Measurements from ENCODE around the gene GNA12.

DNA sequence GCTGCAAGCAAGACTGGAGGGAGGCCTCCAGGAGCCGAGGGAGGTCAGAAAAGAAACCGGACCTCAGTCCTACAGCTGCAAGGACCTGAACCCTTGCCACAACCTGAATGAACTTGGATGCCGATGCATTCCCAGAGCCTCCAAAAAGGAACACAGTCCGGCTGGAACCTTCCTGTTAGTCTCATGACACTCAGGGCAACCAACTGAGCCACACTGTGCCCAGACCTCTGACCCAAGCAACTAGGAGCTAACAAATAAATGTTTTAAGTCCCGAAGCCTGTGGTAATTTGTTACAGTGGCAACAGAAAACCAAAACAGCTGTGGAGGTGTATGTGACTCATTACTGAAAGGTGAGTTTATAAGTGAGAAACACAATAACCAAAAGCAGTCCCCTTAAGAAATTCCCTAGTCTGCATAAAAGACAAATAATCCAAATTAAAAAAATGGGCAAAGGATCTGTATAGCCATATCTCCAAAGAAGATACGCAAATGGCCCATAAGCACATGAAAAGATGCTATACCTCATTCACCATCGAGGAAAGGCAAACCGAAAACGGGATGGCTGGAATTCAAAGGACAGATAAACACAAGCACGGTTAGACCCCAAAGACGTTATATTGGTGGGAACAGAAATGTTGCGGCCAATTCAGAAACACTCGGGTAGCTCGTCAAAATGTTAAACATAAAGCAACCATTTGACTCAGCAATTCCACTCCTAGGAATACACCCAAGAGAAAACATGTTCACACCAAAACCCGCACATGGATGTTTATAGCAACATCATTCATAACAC lies 24.8 kb downstream of the GNA12 start:
- no peak for TF ChIP-seq BRCA1 (IDR thresholded peaks at IDR 0.05; ENCODE audit: low read depth, low read length)
- no peak for TF ChIP-seq EZH2 (IDR thresholded peaks at IDR 0.05; ENCODE audit: borderline replicate concordance, control insufficient read depth, low read depth, low read length)
- TF ChIP-seq CTCF (IDR thresholded peaks at IDR 0.05 in 2 of 3, conservative IDR thresholded peaks at IDR 0.05 in 1 of 3; ENCODE audit: control insufficient read depth in 2 of 3, extremely low read depth in 1 of 3, insufficient read depth in 1 of 3, low read depth in 3 of 3, low read length in 3 of 3) = no peak
- no peak for TF ChIP-seq POLR2A (IDR thresholded peaks at IDR 0.05; ENCODE audit: low read depth, low read length)
- no peak for TF ChIP-seq CHD4 (IDR thresholded peaks at IDR 0.05)
- TF ChIP-seq, protein P1, sequence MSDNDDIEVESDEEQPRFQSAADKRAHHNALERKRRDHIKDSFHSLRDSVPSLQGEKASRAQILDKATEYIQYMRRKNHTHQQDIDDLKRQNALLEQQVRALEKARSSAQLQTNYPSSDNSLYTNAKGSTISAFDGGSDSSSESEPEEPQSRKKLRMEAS (IDR thresholded peaks at IDR 0.05; ENCODE audit: low read depth, low read length) = no peak
